SK-N-SH treated with all-trans-retinoic acid at 6 μM for 48 hours (cell line): ENCODE results near the gene DNAH7.

Experiments
- CSRNP3 ChIP-seq: fragments of 250-450 bp; sonication (Bioruptor Pico); IDR thresholded peaks from 2 replicates; pipeline ENCODE4 v1.5.1; 2021; ENCODE audit warnings: mild to moderate bottlenecking, moderate library complexity
- GLIS3 ChIP-seq: fragments of 250-450 bp; sonication (Bioruptor Pico); IDR thresholded peaks from 2 replicates; pipeline ENCODE4 v1.5.0; 2020; ENCODE audit warnings: mild to moderate bottlenecking, moderate library complexity
- PPARA ChIP-seq: fragments of 250-450 bp; sonication (Bioruptor Pico); IDR thresholded peaks from 2 replicates; pipeline ENCODE4 v1.5.0; 2020; ENCODE audit warnings: mild to moderate bottlenecking, borderline replicate concordance
- ZNF565 ChIP-seq: fragments of 450-650 bp; formaldehyde crosslinking; conservative IDR thresholded peaks from 2 replicates; pipeline ENCODE4 v1.5.0; 2020; ENCODE audit warnings: low read depth, mild to moderate bottlenecking, moderate library complexity
- ZNF70 ChIP-seq: fragments of 450-650 bp; formaldehyde crosslinking; IDR thresholded peaks from 2 replicates; pipeline ENCODE4 v1.5.0; 2020; ENCODE audit warnings: mild to moderate bottlenecking, moderate library complexity
- TF ChIP-seq, protein P1 (sequence below): fragments of 250-450 bp; sonication (Bioruptor Pico); IDR thresholded peaks from 2 replicates; pipeline ENCODE4 v1.8.0; 2020; ENCODE audit warnings: mild to moderate bottlenecking, moderate library complexity, borderline replicate concordance

DNA sequence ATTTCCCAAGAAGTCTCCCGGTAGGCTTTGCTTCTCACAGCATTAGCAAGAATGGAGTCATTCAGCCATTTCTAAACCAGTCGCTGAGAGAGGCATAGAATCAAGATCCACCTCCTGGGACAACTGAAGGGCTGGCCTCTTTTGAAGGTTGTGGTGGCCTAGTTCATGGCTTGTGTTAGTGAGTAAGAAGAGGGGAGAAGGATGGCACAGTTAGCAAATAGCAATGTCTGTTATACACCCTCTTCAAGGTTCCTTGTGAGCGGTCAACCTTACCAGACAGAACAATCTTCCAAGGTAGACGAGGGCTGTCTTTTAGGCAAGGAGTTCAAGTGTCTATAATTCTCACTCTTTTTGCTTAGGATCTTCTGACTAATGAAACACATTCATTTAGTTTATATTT, 35.4 kb upstream of the DNAH7 start:
- TF ChIP-seq GLIS3 (no peak), ZNF70 (CRISPR knock-in tag) (no peak), PPARA (CRISPR knock-in tag) (no peak), CSRNP3 (CRISPR knock-in tag) (no peak), ZNF565 (CRISPR knock-in tag) (no peak)
- TF ChIP-seq, protein P1, sequence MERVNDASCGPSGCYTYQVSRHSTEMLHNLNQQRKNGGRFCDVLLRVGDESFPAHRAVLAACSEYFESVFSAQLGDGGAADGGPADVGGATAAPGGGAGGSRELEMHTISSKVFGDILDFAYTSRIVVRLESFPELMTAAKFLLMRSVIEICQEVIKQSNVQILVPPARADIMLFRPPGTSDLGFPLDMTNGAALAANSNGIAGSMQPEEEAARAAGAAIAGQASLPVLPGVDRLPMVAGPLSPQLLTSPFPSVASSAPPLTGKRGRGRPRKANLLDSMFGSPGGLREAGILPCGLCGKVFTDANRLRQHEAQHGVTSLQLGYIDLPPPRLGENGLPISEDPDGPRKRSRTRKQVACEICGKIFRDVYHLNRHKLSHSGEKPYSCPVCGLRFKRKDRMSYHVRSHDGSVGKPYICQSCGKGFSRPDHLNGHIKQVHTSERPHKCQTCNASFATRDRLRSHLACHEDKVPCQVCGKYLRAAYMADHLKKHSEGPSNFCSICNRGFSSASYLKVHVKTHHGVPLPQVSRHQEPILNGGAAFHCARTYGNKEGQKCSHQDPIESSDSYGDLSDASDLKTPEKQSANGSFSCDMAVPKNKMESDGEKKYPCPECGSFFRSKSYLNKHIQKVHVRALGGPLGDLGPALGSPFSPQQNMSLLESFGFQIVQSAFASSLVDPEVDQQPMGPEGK (CRISPR knock-in tag): no peak
